ENCODE measurements around the gene AP5Z1.

DNA sequence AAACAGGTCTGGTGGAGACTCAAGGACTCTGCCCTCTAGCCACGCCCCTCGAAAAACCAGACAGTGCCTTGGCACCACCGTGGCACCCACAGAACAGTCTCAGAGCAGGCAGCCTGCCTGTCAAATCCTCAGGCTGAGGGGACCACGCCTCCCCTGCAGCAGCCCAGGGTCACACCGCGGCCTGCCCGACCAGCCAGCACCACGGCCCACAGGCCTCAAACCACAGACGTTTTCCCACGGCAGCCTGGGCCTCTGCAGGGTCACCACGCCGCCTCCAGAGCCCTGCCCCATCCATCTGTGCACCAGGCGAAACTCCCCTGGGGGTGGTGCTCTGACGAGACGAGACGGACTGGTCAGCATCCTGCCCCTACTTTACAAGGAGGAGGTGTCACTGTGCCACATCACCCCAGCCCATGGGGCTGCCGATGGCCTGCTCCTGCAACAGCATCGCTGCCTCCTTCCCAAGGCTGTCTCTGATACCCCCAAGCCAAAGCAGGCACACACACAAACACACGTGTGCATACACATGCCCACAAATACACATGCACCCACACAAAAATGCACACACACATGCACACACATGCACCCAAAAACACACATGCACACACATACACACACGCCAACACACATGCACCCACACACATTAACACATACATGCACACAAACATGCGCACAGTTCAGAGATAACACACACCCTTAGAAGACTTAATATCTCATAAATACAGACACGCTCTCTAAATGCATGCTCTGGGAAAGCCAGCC is 61.8 kb downstream of the AP5Z1 start:
- no peak for TF ChIP-seq CTCF (IDR thresholded peaks at IDR 0.05)
- TF ChIP-seq EZH2 (IDR thresholded peaks at IDR 0.05; ENCODE audit: borderline replicate concordance, insufficient read depth, low read depth, low read length, poor library complexity, severe bottlenecking) = no peak

Measured in B cell (primary cell).